ENCODE measurements around the gene HS6ST3.

HS6ST3 gene

DNA sequence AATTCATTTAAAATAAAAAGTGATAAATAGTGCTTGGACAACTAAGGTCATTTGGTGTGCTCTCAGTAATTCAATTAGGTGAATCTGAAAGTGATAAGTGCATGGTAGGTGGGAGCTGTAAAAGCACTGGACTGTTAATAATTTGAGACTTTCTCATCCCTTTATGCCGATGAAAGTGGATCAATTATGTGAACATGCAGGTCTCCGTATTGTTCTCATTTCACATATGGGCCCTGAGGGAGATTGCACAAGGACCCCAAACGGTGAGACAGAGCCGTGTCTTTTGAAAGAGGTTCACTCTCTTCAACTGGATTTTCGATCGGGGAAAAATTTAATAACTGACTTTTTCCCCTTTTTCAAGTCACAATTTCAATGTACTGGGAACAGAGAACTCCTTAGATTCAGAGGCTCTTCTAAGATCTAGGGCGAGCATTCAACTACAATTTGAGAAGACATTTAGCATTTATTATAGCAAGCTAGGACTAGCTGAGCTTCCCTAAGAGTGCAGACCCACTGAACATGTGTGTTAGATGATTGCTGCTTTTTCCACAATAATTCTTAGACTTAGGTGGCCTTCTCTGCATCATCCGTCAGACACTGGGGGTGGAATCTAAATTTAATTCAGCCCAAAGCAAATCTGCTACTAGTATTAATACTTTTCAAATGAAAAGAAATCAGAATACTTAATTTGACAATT, 556.8 kb downstream of the HS6ST3 start:
- no peak for DNase-seq (ENCODE audit: low read depth)
- no peak overlapping the region for H3K4me3 ChIP-seq (ENCODE audit: low read depth, low read length)
- TF ChIP-seq, protein P1, sequence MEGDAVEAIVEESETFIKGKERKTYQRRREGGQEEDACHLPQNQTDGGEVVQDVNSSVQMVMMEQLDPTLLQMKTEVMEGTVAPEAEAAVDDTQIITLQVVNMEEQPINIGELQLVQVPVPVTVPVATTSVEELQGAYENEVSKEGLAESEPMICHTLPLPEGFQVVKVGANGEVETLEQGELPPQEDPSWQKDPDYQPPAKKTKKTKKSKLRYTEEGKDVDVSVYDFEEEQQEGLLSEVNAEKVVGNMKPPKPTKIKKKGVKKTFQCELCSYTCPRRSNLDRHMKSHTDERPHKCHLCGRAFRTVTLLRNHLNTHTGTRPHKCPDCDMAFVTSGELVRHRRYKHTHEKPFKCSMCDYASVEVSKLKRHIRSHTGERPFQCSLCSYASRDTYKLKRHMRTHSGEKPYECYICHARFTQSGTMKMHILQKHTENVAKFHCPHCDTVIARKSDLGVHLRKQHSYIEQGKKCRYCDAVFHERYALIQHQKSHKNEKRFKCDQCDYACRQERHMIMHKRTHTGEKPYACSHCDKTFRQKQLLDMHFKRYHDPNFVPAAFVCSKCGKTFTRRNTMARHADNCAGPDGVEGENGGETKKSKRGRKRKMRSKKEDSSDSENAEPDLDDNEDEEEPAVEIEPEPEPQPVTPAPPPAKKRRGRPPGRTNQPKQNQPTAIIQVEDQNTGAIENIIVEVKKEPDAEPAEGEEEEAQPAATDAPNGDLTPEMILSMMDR (IDR thresholded peaks at IDR 0.05; ENCODE audit: low read depth, low read length, missing control alignments) = no peak
- in situ Hi-C loops (cut with HindIII; ENCODE audit: low sequenced_read_pairs) = no loop called here

DNA sequence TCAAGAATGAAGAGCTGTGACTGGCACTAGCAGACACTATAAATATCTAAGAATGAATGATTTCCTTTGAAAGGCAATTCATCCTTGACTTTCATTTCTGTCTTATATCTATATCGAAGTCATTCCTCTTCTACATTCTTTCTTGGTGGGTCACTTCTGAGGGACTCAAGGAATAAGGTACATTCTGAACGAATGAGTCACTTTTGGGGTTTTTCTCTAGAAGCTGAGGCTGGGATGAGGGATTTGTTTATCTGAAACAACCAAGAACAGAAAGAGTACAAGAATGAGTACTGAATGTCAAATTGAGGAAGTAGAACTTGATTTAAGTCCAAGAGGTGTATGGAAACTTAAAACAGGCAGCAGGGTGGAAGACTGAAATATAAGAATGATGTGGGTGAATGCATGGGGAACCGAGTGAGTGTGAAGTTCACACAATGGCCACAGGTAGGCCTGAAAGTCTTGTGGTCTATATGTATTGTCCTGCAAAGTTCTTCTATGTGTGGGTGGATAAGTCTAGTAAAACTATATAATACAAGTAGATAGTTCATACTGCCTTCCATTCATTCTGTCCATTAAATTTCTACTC, 560.5 kb downstream of the HS6ST3 start:
- TF ChIP-seq, protein P1 (IDR thresholded peaks at IDR 0.05; ENCODE audit: low read depth, low read length, missing control alignments) = peak; percentile 22
- peak; percentile 71 for DNase-seq (ENCODE audit: low read depth)
- in situ Hi-C loops (cut with HindIII; ENCODE audit: low sequenced_read_pairs) = no loop called here
- H3K4me3 ChIP-seq (ENCODE audit: low read depth, low read length) = no peak overlapping the region

DNA sequence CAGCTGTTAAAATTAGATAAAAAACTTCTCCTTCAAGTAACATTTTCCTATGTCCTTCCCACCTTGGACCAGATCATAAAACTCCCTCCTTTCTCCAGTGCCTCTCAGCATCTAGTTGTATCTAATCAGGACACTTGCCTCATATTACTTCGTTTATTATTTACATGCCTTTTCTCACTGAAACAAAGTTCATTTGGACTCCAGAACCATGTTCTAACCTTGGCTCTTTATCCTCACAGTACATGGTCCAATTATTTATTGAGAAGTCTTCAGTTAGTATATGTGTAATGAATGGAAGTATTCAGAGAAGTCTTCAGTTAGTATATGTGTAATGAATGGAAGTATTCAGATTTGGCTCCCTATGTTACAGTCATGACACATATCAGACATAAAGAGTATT, 561.7 kb downstream of the HS6ST3 start:
- DNase-seq (ENCODE audit: low read depth) = no peak
- no peak overlapping the region for H3K4me3 ChIP-seq (ENCODE audit: low read depth, low read length)
- TF ChIP-seq, protein P1 (IDR thresholded peaks at IDR 0.05; ENCODE audit: low read depth, low read length, missing control alignments) = no peak
- in situ Hi-C loops (cut with HindIII; ENCODE audit: low sequenced_read_pairs) = no loop called here

DNA sequence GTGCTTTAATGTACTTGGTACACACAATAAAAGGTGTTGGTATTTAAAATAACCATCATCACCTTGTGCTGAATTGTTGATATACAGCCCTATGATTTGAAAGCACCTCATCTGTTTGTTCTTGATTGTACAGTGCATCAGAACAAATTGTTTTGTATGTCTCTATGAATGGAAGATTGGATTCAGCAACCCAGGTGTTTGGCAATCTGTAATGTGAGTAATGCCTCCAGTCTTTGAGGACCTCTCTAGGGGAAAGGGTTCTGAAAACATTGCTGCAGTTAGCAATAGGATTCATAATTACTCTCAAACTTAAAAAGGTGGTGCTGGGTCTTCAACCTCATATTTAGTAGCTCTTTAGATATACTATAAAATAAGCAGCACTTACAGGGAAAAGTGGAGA, 562.6 kb downstream of the HS6ST3 start:
- TF ChIP-seq, protein P1 (IDR thresholded peaks at IDR 0.05; ENCODE audit: low read depth, low read length, missing control alignments) = no peak
- no peak for DNase-seq (ENCODE audit: low read depth)
- in situ Hi-C loops (cut with HindIII; ENCODE audit: low sequenced_read_pairs) = no loop called here
- H3K4me3 ChIP-seq (ENCODE audit: low read depth, low read length) = no peak overlapping the region

DNA sequence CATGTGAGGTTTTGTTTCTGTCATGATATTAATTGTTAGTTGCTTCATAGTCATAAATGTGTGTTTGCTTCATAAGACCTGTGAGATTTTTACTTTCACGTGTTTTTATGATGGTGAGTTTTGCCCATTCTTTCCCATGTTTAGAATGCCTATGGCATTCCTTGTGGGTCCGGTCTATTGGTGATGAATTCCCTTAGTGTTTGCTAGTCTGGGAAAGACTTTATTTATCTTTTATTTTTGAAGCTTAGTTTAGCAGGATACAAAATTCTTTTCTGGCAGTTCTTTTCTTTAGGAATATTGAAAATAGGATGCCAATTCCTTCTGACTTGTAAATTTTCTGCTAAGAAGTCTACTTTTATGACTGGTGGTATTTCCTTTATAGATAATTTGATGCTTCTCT, 571.7 kb downstream of the HS6ST3 start:
- DNase-seq (ENCODE audit: low read depth) = no peak
- TF ChIP-seq, protein P1 (IDR thresholded peaks at IDR 0.05; ENCODE audit: low read depth, low read length, missing control alignments) = no peak
- no peak overlapping the region for H3K4me3 ChIP-seq (ENCODE audit: low read depth, low read length)
- in situ Hi-C loops (cut with HindIII; ENCODE audit: low sequenced_read_pairs) = no loop called here

DNA sequence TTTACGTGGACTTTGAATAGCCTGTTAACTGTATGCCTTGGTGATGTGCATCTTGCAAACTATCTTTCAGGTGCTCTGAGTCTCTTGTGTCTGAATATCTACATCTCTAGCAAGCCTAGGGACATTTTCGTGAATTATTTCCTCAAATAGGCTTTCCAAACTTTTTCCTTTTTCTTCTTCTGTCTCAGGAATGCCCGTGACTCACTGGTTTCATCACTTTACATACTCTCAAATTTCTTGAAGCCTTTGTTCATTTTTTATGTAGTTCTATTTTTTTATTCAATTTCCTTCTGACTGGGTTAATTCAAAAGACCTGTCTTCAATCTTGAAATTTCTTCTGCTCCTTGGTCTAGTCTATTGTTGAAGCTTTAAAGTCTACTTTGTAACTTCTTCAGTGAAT, 572.1 kb downstream of the HS6ST3 start:
- no peak for DNase-seq (ENCODE audit: low read depth)
- TF ChIP-seq, protein P1 (IDR thresholded peaks at IDR 0.05; ENCODE audit: low read depth, low read length, missing control alignments) = no peak
- in situ Hi-C loops (cut with HindIII; ENCODE audit: low sequenced_read_pairs) = no loop called here
- H3K4me3 ChIP-seq (ENCODE audit: low read depth, low read length) = no peak overlapping the region
